ENCODE results near the gene KLF3. TPM values are rescaled to one million over a fixed set of nuclear protein-coding genes. Genes with fewer than 3 reads are reported as not detected.

KLF3 gene
- total RNA-seq, 6 experiments from 2014 or later, result 21.3 to 37.6 (median 26.8) TPM

DNA sequence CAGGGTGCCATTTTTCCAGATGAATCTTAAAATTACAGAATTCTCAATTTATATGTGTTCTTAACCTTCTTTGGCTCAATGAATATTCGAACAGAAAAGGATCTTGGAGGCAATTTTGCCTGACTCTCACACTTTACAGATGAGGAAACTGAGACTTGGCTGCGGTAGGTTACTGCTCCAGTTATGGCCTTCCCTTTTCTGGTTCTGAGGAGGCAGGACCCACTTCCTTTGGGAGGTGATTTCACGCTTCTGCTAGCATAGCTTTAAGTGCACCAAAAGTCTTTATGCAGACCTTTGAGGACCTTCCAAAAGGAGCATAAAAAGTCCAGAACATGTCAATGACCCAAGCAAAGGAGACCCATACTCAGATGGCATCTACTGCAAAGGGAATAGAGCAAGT is 44.7 kb upstream of the KLF3 start:
- Histone ChIP-seq H3K9me3 (no peaks in the 10 kb centered on the region), H3K36me3 (no peaks in the 10 kb centered on the region), H3K27ac (no peak overlapping the region), H3K4me1 (peaks cover 0 to 9% (median 0%) of the 10 kb centered on the region in 4 donors), H3K27me3 (no peaks in the 10 kb centered on the region), H3K4me3 (no peak overlapping the region)
- ATAC-seq (no peak), DNase-seq (no peak)
- intact Hi-C loops (cut with DNase I), result no loop called here
- 75% methylated on average over 2 of the region's 3 CpGs for WGBS (ENCODE audit: insufficient coverage, low coverage, low lambda C conversion rate, missing lambda C conversion rate)
- TF ChIP-seq, protein P1, sequence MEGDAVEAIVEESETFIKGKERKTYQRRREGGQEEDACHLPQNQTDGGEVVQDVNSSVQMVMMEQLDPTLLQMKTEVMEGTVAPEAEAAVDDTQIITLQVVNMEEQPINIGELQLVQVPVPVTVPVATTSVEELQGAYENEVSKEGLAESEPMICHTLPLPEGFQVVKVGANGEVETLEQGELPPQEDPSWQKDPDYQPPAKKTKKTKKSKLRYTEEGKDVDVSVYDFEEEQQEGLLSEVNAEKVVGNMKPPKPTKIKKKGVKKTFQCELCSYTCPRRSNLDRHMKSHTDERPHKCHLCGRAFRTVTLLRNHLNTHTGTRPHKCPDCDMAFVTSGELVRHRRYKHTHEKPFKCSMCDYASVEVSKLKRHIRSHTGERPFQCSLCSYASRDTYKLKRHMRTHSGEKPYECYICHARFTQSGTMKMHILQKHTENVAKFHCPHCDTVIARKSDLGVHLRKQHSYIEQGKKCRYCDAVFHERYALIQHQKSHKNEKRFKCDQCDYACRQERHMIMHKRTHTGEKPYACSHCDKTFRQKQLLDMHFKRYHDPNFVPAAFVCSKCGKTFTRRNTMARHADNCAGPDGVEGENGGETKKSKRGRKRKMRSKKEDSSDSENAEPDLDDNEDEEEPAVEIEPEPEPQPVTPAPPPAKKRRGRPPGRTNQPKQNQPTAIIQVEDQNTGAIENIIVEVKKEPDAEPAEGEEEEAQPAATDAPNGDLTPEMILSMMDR (IDR thresholded peaks at IDR 0.05), result no peak
- no peak for TF ChIP-seq POLR2A (IDR thresholded peaks at IDR 0.05)

DNA sequence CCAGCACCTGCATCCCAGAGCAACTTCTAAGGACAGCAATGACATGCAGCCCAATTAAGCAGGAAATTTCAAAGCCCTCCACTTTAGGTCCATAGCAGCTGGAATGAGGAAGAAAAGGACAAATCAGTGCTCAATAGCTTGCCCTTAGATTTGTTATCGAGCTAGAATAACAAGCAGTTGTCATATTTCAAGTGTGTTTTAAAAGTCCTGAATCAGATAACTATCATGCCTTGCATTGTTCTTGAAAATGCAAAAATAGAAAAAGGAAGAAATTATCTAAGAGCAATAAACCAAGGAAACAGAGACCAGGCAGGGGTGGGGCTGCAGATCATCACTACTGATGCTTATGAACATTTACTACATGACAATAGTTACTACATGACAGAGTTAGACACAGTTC is 43.9 kb upstream of the KLF3 start:
- no peak for TF ChIP-seq POLR2A (IDR thresholded peaks at IDR 0.05)
- TF ChIP-seq, protein P1 (IDR thresholded peaks at IDR 0.05), result no peak
- DNase-seq (no peak), ATAC-seq (no peak)
- peaks cover 0 to 9% (median 0%) of the 10 kb centered on the region in 4 donors for H3K4me1 ChIP-seq
- intact Hi-C loops (cut with DNase I), result no loop called here
- H3K4me3 ChIP-seq, result no peak overlapping the region
- H3K36me3 ChIP-seq, result no peaks in the 10 kb centered on the region
- H3K27me3 ChIP-seq, result no peaks in the 10 kb centered on the region
- H3K9me3 ChIP-seq, result no peaks in the 10 kb centered on the region
- no peak overlapping the region for H3K27ac ChIP-seq
- 73% methylated on average over 1 of the region's 1 CpG for WGBS (ENCODE audit: insufficient coverage, low coverage, low lambda C conversion rate, missing lambda C conversion rate)

DNA sequence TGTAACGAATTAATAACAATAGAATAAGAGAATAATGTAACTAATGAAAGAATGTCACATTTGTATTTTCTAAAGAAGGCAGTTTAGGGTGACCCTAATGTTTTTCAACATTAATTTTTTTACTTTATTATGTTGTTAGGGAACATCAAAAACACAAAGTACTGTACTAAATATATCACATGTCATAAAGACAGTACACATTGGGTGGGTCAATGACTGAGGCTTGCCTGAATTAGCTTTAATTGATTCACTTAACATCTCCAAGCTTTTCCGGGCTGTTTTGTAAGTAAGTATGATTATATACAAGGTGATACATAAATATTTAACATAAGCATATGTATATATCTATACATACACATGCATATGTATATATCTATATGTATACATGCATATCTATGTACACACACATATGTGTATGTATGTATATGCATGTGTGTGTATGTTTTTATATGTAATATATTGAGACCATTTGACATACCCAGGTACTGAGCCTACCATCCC is 43.4 kb upstream of the KLF3 start:
- Histone ChIP-seq H3K27ac (no peak overlapping the region), H3K27me3 (no peaks in the 10 kb centered on the region), H3K36me3 (no peaks in the 10 kb centered on the region), H3K4me1 (peaks cover 0 to 9% (median 0%) of the 10 kb centered on the region in 4 donors), H3K9me3 (no peaks in the 10 kb centered on the region), H3K4me3 (no peak overlapping the region)
- 91% methylated on average over 2 of the region's 2 CpGs for WGBS (ENCODE audit: insufficient coverage, low coverage, low lambda C conversion rate, missing lambda C conversion rate)
- ATAC-seq (no peak), DNase-seq (no peak)
- intact Hi-C loops (cut with DNase I), result no loop called here
- TF ChIP-seq POLR2A (IDR thresholded peaks at IDR 0.05), result no peak
- TF ChIP-seq, protein P1 (IDR thresholded peaks at IDR 0.05), result no peak

DNA sequence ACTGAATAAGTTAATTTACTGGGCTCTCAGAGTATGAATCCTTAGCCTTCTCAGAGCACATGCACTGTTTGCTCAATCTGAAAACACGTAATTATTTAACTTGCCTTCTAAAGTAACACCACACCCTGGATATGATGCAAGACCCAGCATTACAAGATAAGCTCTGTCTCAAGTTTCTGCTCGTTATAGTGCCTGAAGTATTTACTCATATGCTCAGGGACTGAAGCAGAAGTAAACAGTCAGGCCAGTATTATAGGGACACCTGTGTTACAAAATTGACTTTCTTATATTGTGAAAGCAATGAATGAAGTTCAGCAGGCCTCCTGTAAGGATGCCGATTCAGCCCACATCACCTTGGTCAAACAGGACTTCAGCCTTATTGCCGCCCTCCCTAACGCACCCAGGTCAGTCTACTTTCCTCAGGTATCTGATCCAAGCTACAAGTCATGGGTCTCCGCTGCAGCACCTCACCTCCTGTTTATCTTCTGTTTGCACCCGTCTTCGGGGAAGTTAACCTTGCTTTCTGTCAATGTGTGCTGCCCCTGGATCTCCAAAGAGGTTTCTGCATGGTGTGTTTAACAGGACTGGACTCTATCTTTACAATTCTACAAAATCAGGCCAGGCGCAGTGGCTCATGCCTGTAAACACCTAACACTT is 42.8 kb upstream of the KLF3 start:
- 69% methylated on average over 6 of the region's 9 CpGs for WGBS (ENCODE audit: insufficient coverage, low coverage, low lambda C conversion rate, missing lambda C conversion rate)

More for the DNA sequence above, 42.8 kb upstream of the KLF3 start:
- H3K4me3 ChIP-seq, result no peak overlapping the region
- ATAC-seq (peak; percentile 48 to 84 (median 66)), DNase-seq (no peak)
- no peaks in the 10 kb centered on the region for H3K36me3 ChIP-seq
- TF ChIP-seq, protein P1 (IDR thresholded peaks at IDR 0.05), result no peak
- no peak overlapping the region for H3K27ac ChIP-seq
- peaks cover 0 to 9% (median 0%) of the 10 kb centered on the region in 4 donors for H3K4me1 ChIP-seq
- intact Hi-C loops (cut with DNase I), result no loop called here
- no peaks in the 10 kb centered on the region for H3K27me3 ChIP-seq
- H3K9me3 ChIP-seq, result no peaks in the 10 kb centered on the region

Data from right lobe of liver (tissue), 6 donors.